ENCODE data around the gene SARM1.

DNA sequence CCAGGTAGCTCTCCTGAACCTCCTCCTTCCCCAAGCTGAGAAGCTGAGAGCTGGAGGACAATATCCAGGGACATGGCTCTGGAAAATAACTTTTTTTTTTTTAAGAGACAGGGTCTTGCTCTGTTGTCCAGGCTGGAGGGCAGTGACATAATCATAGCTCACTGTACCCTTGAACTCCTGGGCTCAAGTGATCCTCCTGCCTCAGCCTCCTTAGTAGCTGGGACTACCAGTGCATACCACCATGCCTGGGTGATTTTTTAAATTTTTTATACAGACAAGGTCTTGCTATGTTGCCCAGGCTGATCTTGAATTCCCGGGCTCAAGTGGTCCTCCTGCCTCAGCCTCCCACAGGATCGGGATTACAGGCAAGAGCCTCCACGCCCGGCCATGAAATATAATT, 28.3 kb downstream of the SARM1 start:
- TF ChIP-seq, protein P1, sequence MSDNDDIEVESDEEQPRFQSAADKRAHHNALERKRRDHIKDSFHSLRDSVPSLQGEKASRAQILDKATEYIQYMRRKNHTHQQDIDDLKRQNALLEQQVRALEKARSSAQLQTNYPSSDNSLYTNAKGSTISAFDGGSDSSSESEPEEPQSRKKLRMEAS (IDR thresholded peaks at IDR 0.05), result no peak
- TF ChIP-seq, protein P2, sequence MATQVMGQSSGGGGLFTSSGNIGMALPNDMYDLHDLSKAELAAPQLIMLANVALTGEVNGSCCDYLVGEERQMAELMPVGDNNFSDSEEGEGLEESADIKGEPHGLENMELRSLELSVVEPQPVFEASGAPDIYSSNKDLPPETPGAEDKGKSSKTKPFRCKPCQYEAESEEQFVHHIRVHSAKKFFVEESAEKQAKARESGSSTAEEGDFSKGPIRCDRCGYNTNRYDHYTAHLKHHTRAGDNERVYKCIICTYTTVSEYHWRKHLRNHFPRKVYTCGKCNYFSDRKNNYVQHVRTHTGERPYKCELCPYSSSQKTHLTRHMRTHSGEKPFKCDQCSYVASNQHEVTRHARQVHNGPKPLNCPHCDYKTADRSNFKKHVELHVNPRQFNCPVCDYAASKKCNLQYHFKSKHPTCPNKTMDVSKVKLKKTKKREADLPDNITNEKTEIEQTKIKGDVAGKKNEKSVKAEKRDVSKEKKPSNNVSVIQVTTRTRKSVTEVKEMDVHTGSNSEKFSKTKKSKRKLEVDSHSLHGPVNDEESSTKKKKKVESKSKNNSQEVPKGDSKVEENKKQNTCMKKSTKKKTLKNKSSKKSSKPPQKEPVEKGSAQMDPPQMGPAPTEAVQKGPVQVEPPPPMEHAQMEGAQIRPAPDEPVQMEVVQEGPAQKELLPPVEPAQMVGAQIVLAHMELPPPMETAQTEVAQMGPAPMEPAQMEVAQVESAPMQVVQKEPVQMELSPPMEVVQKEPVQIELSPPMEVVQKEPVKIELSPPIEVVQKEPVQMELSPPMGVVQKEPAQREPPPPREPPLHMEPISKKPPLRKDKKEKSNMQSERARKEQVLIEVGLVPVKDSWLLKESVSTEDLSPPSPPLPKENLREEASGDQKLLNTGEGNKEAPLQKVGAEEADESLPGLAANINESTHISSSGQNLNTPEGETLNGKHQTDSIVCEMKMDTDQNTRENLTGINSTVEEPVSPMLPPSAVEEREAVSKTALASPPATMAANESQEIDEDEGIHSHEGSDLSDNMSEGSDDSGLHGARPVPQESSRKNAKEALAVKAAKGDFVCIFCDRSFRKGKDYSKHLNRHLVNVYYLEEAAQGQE (IDR thresholded peaks at IDR 0.05; ENCODE audit: low read depth), result no peak
- no peak for TF ChIP-seq EP300 (IDR thresholded peaks at IDR 0.05; ENCODE audit: borderline replicate concordance)
